ENCODE data around the gene CAMK2B. TPM values are rescaled to one million over a fixed set of nuclear protein-coding genes. Genes with fewer than 3 reads are reported as not detected.

Gene CAMK2B
- polyA plus RNA-seq, 3 donors: 0.13 TPM; not detected in 2

DNA sequence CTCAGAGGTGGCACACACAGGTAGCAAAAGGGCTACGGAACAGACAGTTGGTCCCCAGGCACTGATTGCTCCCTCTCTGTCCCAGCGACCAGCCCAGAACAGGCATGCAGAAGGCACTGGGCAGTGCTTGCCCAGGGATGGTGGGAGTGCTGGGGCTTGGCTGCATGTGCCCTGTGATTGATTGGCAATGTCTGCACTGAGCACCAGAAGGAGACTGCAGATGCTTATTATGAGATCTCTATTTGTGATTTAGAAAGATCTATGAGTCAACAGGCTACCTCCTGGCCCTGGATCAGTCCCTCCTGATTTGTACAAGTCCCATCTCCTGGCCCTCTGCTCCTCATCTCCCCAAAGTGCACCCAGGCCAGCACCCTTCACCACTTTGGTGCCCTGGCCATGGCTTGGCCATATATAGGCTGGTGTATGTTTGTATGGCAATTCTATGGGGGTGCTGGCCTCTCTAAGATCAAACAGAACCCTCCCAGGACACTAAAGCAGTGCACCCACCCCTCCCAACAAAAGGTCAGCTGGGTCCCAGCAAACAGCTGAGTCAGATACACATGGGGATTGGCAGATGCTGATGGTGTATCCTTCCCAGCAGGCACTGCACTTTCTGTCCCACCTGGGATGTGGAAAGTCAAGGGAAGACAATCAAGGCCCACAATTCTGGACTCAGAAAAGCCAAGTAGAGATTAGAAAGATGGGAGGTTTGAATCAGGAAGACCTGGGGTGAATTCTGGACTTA is 30.9 kb downstream of the CAMK2B start:
- DNase-seq: no peak
- Mint-ChIP-seq H3K27ac (no peak overlapping the region), H3K27me3 (ENCODE audit: low read depth in 3 of 3) (peaks cover 9 to 25% (median 21%) of the 10 kb centered on the region in 3 donors), H3K4me3 (no peak overlapping the region), H3K9me3 (peaks cover 0 to 3% (median 0%) of the 10 kb centered on the region in 7 donors), H3K4me1 (peaks cover 2% of the 10 kb centered on the region), H3K36me3 (no peaks in the 10 kb centered on the region)
- H3K36me3 ChIP-seq (replicated peaks in 1 of 2; ENCODE audit: control insufficient read depth in 1 of 2, insufficient read depth in 2 of 2, low read length in 2 of 2): no peaks in the 10 kb centered on the region
- TF ChIP-seq, protein P1, sequence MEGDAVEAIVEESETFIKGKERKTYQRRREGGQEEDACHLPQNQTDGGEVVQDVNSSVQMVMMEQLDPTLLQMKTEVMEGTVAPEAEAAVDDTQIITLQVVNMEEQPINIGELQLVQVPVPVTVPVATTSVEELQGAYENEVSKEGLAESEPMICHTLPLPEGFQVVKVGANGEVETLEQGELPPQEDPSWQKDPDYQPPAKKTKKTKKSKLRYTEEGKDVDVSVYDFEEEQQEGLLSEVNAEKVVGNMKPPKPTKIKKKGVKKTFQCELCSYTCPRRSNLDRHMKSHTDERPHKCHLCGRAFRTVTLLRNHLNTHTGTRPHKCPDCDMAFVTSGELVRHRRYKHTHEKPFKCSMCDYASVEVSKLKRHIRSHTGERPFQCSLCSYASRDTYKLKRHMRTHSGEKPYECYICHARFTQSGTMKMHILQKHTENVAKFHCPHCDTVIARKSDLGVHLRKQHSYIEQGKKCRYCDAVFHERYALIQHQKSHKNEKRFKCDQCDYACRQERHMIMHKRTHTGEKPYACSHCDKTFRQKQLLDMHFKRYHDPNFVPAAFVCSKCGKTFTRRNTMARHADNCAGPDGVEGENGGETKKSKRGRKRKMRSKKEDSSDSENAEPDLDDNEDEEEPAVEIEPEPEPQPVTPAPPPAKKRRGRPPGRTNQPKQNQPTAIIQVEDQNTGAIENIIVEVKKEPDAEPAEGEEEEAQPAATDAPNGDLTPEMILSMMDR (IDR thresholded peaks at IDR 0.05): no peak
- no peak overlapping the region for H3K4me3 ChIP-seq (replicated peaks in 1 of 3; ENCODE audit: low read depth in 2 of 3, low read length in 3 of 3)
- H2AFZ ChIP-seq (ENCODE audit: insufficient read depth, low read depth, low read length, poor library complexity, severe bottlenecking): no peak overlapping the region
- no peaks in the 10 kb centered on the region for H3K4me1 ChIP-seq (ENCODE audit: control insufficient read depth in 1 of 2, insufficient read depth in 2 of 2, low read length in 2 of 2)
- no peaks in the 10 kb centered on the region for H3K79me2 ChIP-seq (ENCODE audit: insufficient read depth, low read length)
- WGBS (ENCODE audit: insufficient coverage): 84% methylated on average over 2 of the region's 2 CpGs
- H3K9me3 ChIP-seq (replicated peaks in 1 of 2; ENCODE audit: control insufficient read depth in 1 of 2, insufficient read depth in 1 of 2, low read length in 2 of 2): no peaks in the 10 kb centered on the region
- peaks cover 0 to 5% of the 10 kb centered on the region in 2 donors for H3K27me3 ChIP-seq (ENCODE audit: control insufficient read depth in 2 of 2, insufficient read depth in 2 of 2, low read length in 2 of 2)
- intact Hi-C loops (cut with micrococcal nuclease): no loop called here
- no peak overlapping the region for H3K9ac ChIP-seq (ENCODE audit: insufficient read depth, low read length, poor library complexity, severe bottlenecking)
- H3K4me2 ChIP-seq (replicated peaks; ENCODE audit: extremely low read depth, low read length, poor library complexity, severe bottlenecking): no peak overlapping the region
- H3K27ac ChIP-seq (ENCODE audit: low read depth in 1 of 2, low read length in 2 of 2): no peak overlapping the region
- H4K20me1 ChIP-seq (ENCODE audit: insufficient read depth, low read length): no peaks in the 10 kb centered on the region

DNA sequence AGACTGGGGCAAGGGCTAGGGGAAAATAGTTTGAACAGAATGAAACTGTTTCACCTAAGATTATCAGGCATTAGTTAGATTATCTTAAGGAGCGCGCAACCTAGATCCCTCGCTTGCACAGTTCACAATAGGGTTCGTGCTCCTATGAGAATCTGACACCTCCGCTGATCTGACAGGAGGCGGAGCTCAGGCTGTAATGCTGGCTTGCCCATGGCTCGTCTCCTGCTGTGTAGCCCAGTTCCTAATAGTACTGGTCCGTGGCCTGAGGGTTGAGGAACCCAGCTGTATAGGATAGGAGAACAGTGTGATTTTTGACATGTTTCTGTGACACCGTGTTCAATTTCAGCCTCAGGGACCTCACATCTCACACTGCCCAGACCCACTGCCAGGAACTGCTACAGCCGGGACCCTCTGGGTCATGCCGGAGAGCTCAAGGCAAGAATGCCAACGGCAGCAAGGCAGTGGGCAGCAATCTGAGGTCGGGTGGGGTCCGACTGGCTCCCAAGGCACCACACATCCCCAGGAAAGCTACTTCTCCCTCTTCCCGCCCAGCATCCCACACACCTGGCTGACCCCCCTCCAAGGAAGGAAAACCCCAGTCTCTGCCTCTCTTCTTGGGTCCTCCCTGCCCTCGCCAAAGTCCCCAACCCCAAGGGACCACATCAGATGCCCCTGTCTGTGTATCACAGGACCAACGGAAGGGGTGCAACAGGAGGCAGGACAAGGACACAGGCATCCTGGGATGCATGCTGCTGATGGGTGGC is 31.7 kb downstream of the CAMK2B start:
- no peaks in the 10 kb centered on the region for H3K36me3 ChIP-seq (replicated peaks in 1 of 2; ENCODE audit: control insufficient read depth in 1 of 2, insufficient read depth in 2 of 2, low read length in 2 of 2)
- intact Hi-C loops (cut with micrococcal nuclease): no loop called here
- peaks cover 0 to 5% of the 10 kb centered on the region in 2 donors for H3K27me3 ChIP-seq (ENCODE audit: control insufficient read depth in 2 of 2, insufficient read depth in 2 of 2, low read length in 2 of 2)
- no peak overlapping the region for H3K9ac ChIP-seq (ENCODE audit: insufficient read depth, low read length, poor library complexity, severe bottlenecking)
- H3K79me2 ChIP-seq (ENCODE audit: insufficient read depth, low read length): no peaks in the 10 kb centered on the region
- no peak overlapping the region for H3K27ac ChIP-seq (ENCODE audit: low read depth in 1 of 2, low read length in 2 of 2)
- no peak for DNase-seq
- Mint-ChIP-seq H3K4me3 (no peak overlapping the region), H3K4me1 (peaks cover 2% of the 10 kb centered on the region), H3K27ac (no peak overlapping the region), H3K27me3 (ENCODE audit: low read depth in 3 of 3) (peaks cover 9 to 25% (median 21%) of the 10 kb centered on the region in 3 donors), H3K36me3 (no peaks in the 10 kb centered on the region), H3K9me3 (peaks cover 0 to 3% (median 0%) of the 10 kb centered on the region in 7 donors)
- no peak overlapping the region for H2AFZ ChIP-seq (ENCODE audit: insufficient read depth, low read depth, low read length, poor library complexity, severe bottlenecking)
- H3K4me1 ChIP-seq (ENCODE audit: control insufficient read depth in 1 of 2, insufficient read depth in 2 of 2, low read length in 2 of 2): no peaks in the 10 kb centered on the region
- H4K20me1 ChIP-seq (ENCODE audit: insufficient read depth, low read length): no peaks in the 10 kb centered on the region
- no peak overlapping the region for H3K4me2 ChIP-seq (replicated peaks; ENCODE audit: extremely low read depth, low read length, poor library complexity, severe bottlenecking)
- H3K9me3 ChIP-seq (replicated peaks in 1 of 2; ENCODE audit: control insufficient read depth in 1 of 2, insufficient read depth in 1 of 2, low read length in 2 of 2): no peaks in the 10 kb centered on the region
- no peak overlapping the region for H3K4me3 ChIP-seq (replicated peaks in 1 of 3; ENCODE audit: low read depth in 2 of 3, low read length in 3 of 3)
- WGBS (ENCODE audit: insufficient coverage): 77% methylated on average over 13 of the region's 17 CpGs
- TF ChIP-seq, protein P1 (IDR thresholded peaks at IDR 0.05): no peak

All from CD14-positive monocyte (primary cell).